Loucy (cell line): Measurements from ENCODE around the gene ATAD5.

Experiments
- H2AFZ ChIP-seq: fragments of 200-600 bp; sonication (generic); 2 replicates; pipeline ENCODE4 v1.6.0; 2016; ENCODE audit warnings: antibody characterized with exemption, mild to moderate bottlenecking, low read length, moderate library complexity
- H3F3A ChIP-seq: fragments of 200-600 bp; 2 replicates; pipeline ENCODE4 v1.6.0; 2016; ENCODE audit warnings: antibody characterized with exemption, low read depth, mild to moderate bottlenecking
- H3K27me3 ChIP-seq: fragments of 200-600 bp; sonication (generic); 2 replicates; pipeline ENCODE4 v1.6.1; 2014; ENCODE audit warnings: low read length, mild to moderate bottlenecking; ENCODE audit not compliant: insufficient read depth, poor library complexity, severe bottlenecking
- H3K36me3 ChIP-seq: fragments of 200-600 bp; sonication (generic); 2 replicates; pipeline ENCODE4 v1.6.1; 2016; ENCODE audit warnings: low read length; ENCODE audit not compliant: insufficient read depth
- H3K4me1 ChIP-seq: fragments of 200-600 bp; sonication (generic); 2 replicates; pipeline ENCODE4 v1.5.1; 2014; ENCODE audit warnings: low read length, mild to moderate bottlenecking; ENCODE audit not compliant: insufficient read depth, poor library complexity, severe bottlenecking
- H3K4me2 ChIP-seq: fragments of 200-600 bp; sonication (generic); 2 replicates; pipeline ENCODE4 v1.6.0; 2014; ENCODE audit warnings: antibody characterized with exemption, low read length, low read depth, mild to moderate bottlenecking; ENCODE audit not compliant: poor library complexity, severe bottlenecking
- H3K4me3 ChIP-seq: fragments of 200-600 bp; sonication (generic); 2 replicates; pipeline ENCODE4 v1.5.1; 2014; ENCODE audit warnings: low read length, mild to moderate bottlenecking, mixed read lengths; ENCODE audit not compliant: poor library complexity, severe bottlenecking
- H3K79me2 ChIP-seq: fragments of 200-600 bp; sonication (generic); 2 replicates; pipeline ENCODE4 v1.6.1; 2014; ENCODE audit warnings: low read length; ENCODE audit not compliant: insufficient read depth
- H3K9ac ChIP-seq: fragments of 200-600 bp; sonication (generic); 2 replicates; pipeline ENCODE4 v1.6.0; 2014; ENCODE audit warnings: mild to moderate bottlenecking, low read depth, low read length, moderate library complexity; ENCODE audit not compliant: poor library complexity, severe bottlenecking
- H3K9me2 ChIP-seq: fragments of 200-600 bp; sonication (generic); replicated peaks from 2 replicates; pipeline ENCODE4 v1.6.1; 2016; ENCODE audit warnings: low read depth, low read length, mixed read lengths
- H3K9me3 ChIP-seq: fragments of 200-600 bp; sonication (generic); 2 replicates; pipeline ENCODE4 v1.6.1; 2014; ENCODE audit warnings: mild to moderate bottlenecking, antibody characterized with exemption, low read length, low read depth; ENCODE audit not compliant: insufficient read depth
- H4K20me1 ChIP-seq: fragments of 200-600 bp; sonication (generic); 2 replicates; pipeline ENCODE4 v1.6.0; 2014; ENCODE audit warnings: antibody characterized with exemption, low read length, mild to moderate bottlenecking; ENCODE audit not compliant: insufficient read depth, poor library complexity, severe bottlenecking
- CTCF ChIP-seq: fragments of 200-600 bp; sonication (generic); conservative IDR thresholded peaks from 2 replicates; pipeline ENCODE4 v1.5.1; 2014; ENCODE audit warnings: mild to moderate bottlenecking, antibody characterized with exemption, low read length
- EZH2phosphoT487 ChIP-seq: fragments of 200-600 bp; IDR thresholded peaks from 2 replicates; pipeline ENCODE4 v1.6.1; 2018; ENCODE audit warnings: antibody characterized with exemption, mild to moderate bottlenecking, moderate library complexity, borderline replicate concordance

Gene ATAD5

GRCh38 chr17:30920683-30921543 lies 89.1 kb downstream of the ATAD5 start:
- Histone ChIP-seq H2AFZ (no peak overlapping the region), H3K36me3 (no peaks in the 10 kb centered on the region), H3F3A (no peaks in the 10 kb centered on the region), H3K9ac (no peak overlapping the region), H3K27me3 (no peaks in the 10 kb centered on the region), H3K4me3 (no peak overlapping the region), H3K4me1 (no peaks in the 10 kb centered on the region), H3K9me2 (no peaks in the 10 kb centered on the region), H3K4me2 (no peak overlapping the region), H4K20me1 (no peaks in the 10 kb centered on the region), H3K79me2 (no peaks in the 10 kb centered on the region), H3K9me3 (no peaks in the 10 kb centered on the region)
- TF ChIP-seq EZH2phosphoT487, result no peak
- no peak for TF ChIP-seq CTCF

- Histone ChIP-seq H2AFZ (no peak within 1 kb of the TSS), H4K20me1 (no peaks in the 10 kb centered on the region), H3K27me3 (no peaks in the 10 kb centered on the region), H3K9ac (no peak within 1 kb of the TSS), H3K4me1 (no peaks in the 10 kb centered on the region), H3K79me2 (no peaks in the 10 kb centered on the region), H3K36me3 (no peaks in the 10 kb centered on the region), H3K4me3 (no peak within 1 kb of the TSS), H3F3A (no peaks in the 10 kb centered on the region), H3K9me2 (no peaks in the 10 kb centered on the region), H3K4me2 (no peak within 1 kb of the TSS), H3K9me3 (no peaks in the 10 kb centered on the region)
- no peak for TF ChIP-seq EZH2phosphoT487
- no peak for TF ChIP-seq CTCF
These were observed 89.9 kb downstream of the ATAD5 start, which contains the start of gene ADAP2 for GRCh38 chr17:30921544-30922196. Gene ADAP2, plus strand, starts transcription at chr17:30921945. Its CDS starts 70 bp downstream, at chr17:30922015.

- H3F3A ChIP-seq, result no peaks in the 10 kb centered on the region
- H4K20me1 ChIP-seq, result no peaks in the 10 kb centered on the region
- H3K9me2 ChIP-seq, result no peaks in the 10 kb centered on the region
- H2AFZ ChIP-seq, result no peak overlapping the region
- H3K4me1 ChIP-seq, result no peaks in the 10 kb centered on the region
- H3K36me3 ChIP-seq, result no peaks in the 10 kb centered on the region
- no peak overlapping the region for H3K9ac ChIP-seq
- H3K4me2 ChIP-seq, result no peak overlapping the region
- no peak overlapping the region for H3K4me3 ChIP-seq
- no peaks in the 10 kb centered on the region for H3K9me3 ChIP-seq
- H3K79me2 ChIP-seq, result no peaks in the 10 kb centered on the region
- TF ChIP-seq EZH2phosphoT487, result no peak
- TF ChIP-seq CTCF, result no peak
- no peaks in the 10 kb centered on the region for H3K27me3 ChIP-seq
These were observed 90.7 kb downstream of the ATAD5 start for GRCh38 chr17:30922235-30923030.
